ENCODE data around the gene TTC32. TPM values are rescaled to one million over a fixed set of nuclear protein-coding genes. Genes with fewer than 3 reads are reported as not detected.
A peak's percentile ranks its signal among the peaks of the same experiment; 100 is the strongest.

Gene TTC32
- total RNA-seq, 1 donor from 2014 or later: 19.1 TPM

DNA sequence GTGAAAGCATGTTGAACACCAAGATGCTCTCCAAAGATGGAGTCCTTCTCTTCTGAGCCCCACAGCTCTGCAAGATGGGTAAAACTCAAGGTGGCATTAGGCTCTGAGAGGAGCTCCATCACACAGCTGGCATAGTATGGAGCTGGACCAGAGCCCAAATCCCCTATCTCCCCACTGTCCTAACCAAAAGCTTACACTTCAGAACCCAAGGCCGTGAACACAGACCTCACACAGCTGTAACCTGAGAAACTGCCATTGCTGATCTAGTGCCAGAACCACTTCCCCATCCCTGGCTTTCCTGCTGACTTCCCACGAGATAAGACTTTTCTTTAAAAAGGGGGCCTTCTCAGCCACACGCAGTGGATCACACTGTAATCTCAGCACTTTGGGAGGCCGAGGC lies 25.0 kb downstream of the TTC32 start:
- DNase-seq (ENCODE audit: low read depth): no peak

DNA sequence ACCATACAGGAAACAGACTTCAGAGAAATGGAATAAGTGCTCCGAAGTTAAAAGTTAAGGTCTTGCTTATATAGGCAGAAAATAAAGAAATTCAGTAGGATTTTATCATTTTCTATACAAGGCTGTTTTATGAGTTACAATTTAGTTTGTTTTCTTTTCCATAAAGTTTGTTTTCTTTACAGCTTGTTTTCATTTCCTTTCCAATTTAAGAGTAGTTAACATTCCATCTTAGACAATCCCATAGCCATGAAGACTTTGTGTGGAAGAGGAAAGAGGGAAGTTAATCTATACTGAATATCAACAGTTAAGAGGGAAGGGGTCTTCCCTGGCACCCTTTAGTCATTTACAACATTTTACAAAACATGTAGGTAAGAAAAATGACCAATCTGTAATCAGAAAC lies 26.5 kb downstream of the TTC32 start:
- DNase-seq (ENCODE audit: low read depth): no peak

DNA sequence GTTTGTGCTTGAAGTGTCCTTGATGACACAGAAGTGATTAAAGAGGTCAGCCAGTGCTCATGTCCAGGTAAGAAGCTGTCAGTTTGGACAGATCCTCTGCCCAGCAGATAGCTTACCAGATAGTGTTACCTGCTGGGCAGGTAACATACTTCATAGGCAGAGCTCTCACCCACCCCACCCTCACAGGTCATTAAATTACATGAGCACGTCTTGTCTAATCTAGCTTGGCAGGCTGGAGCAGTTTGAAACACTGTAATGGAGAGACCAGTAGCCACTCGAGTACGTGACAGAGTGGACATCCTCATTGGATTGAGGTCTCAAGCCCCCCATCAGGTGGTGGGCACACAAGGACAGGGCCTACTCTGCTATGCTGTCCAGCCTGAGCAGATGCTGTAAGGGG lies 27.1 kb downstream of the TTC32 start:
- DNase-seq (ENCODE audit: low read depth): no peak

DNA sequence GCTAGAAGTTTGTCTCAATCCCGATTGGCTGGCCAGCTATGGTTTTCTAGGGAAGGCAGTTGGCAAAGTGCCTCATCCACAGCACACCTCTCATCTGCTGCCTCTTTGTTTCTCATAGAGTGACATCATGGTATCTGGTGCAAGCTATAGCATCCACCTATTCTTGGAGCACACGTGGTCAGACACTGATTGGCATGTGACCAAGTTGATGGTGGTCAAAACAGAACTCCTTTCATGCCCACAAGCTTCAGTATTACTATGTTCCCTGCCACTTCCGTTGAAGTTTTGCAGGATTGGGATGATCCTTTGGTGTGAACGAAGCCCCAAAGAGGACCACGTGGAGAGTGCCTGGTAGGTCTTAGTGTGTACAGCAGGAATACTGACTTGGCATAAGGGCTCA lies 28.8 kb downstream of the TTC32 start:
- no peak for DNase-seq (ENCODE audit: low read depth)

DNA sequence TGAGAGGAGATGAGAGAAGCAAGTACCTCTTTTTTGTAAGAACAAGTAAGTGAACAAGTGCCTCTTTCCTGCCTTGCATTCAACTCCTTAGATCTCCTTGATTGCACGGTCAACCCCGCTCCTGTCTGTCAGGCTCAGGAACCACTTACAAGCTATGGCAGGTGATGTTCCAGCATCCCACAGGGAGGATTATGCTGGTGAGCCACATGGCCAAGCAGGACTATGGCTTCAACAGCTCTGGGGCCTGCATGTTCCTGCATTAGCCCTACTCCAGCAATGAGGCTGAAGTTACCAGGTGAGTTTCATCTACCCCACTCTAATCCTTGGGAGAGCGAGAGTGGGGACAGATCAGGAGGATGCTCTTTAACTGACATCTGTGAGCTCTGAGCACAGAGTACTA lies 29.5 kb downstream of the TTC32 start:
- DNase-seq (ENCODE audit: low read depth): no peak

DNA sequence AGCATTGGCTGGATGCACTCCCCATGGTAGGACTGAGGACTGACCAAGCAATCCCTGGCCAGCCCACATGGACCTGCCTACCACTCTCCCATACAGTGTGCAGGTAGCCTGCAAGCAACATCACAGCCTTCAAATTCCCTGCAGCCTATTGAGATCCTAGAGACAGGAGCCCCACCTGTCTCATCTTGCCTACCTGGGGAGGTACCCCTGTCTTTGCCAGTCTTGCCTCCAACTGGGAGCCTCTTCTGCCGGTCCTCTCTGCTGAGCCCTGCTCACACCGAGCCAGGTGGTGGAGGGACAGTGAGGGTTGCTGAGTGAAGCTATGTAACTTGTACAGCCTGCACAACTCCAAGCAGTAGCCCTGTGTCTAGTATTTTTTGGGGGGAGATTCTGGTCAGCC lies 29.9 kb downstream of the TTC32 start:
- DNase-seq (ENCODE audit: low read depth): no peak

DNA sequence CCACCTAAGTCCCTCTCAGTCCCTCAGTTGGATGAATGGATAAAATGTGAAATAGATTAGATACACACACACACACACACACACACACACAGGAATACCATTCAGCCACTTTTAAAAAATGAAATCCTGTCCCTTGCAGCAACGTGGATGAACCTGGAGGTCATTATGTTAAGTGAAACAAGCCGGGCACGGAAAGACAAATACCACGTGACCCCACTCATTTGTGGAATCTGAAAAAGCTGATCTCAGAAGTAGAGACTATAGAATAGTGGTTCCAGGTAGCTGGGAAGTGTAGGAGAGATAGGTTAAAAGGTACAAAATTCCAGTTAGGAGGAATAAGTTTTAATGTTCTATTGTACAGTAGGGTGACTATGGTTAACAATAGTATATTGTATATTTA lies 31.0 kb downstream of the TTC32 start:
- DNase-seq (ENCODE audit: low read depth): no peak

DNA sequence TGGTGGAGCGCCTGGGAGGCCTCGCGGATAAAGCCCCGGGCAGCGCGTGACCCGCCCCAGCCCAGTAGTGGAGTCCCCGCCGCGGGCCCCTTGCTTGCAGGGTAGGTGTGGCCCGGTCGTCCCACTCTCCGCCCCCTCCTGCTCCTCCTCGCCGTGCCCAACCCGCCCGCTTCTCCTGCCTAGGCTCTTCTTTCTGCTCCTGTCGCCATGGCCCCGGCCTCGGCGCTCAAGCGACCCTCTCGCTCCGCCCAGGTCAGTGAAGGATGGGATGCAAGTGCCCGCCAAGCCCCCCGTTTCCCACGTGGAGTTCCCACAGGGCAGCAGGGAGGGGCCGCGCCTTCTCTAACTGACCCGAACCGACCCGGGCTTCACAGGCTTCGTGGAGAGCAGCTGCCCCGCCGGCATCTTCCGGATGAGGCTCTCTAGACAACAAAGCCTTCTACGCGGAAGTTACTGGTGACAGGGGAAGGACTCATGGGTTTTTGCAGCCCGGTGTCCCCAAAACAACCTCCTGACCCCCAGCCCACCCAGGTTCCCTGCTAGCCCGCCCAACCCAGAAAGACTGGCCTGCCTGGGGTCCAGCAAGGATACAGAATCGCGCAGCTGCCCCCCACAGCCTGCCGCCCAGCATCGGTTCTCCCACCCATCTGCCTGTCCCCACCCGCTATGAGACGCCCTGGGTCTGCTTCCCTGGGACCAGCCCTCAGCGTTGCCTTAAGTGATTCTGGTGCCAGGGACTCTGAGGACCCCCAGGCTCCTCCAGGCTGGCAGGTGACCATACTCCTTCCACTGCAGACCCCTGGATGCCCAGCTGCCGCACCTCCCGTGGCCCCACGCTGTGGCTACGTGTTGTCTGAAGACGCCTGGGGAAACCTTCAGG lies 32.8 kb downstream of the TTC32 start:
- DNase-seq (ENCODE audit: low read depth): no peak

DNA sequence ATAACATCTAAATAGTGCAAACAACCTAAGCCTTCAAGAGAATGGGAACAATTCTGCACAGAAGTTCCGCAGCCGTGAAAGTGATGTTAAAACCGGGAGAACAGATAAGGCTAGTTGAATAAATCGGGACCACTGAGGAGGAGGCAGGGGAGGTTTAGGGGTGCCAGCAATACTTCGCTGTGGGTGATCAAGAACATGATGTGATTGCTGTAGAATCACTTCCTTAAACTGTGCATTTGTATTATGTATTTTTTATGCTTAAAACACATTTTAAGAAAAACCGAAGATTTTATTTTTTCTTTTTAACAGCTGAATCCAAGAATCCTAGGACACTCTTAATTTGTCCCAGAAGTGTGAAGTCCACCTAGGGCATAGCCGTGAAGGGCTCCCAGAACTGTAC lies 33.6 kb downstream of the TTC32 start:
- no peak for DNase-seq (ENCODE audit: low read depth)

DNA sequence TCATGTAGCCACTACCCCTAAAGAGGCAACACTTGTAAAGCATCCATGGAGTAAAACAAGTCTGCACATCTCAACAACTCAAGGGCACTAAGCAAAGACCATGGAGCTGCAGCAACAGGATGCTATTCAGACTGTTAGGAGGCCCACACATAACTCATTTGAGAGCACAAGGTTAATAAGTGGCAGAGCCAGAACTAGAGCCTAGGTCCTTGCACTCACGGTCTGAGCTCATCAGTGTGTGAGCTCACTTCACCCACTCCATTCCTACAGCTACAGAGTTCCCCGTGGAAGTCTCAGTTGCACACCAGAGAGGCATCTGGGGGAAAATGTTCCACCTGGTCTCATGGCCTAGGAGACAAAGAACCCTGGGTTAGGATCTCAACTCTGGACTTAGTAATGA lies 35.0 kb downstream of the TTC32 start:
- peak; percentile 83 for DNase-seq (ENCODE audit: low read depth)

DNA sequence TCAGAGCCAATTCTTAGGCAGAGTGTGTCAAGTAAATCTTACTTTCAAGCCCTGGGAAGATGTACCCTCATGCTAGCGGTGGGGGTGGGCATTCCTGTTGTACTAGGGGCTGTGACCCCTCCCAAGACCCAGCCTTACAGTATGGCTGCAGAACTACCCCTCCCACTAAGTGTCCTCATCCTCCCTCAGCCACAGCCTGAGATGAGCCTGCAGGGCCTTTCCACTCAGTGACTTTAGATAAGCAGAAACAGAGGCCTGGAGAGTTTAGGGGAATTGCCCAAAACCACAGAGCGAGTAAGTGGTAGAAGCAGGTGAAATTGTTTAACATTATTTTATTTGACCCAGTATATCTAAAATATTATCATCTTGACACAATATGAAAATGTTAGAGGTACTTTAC lies 36.6 kb downstream of the TTC32 start:
- DNase-seq (ENCODE audit: low read depth): no peak

DNA sequence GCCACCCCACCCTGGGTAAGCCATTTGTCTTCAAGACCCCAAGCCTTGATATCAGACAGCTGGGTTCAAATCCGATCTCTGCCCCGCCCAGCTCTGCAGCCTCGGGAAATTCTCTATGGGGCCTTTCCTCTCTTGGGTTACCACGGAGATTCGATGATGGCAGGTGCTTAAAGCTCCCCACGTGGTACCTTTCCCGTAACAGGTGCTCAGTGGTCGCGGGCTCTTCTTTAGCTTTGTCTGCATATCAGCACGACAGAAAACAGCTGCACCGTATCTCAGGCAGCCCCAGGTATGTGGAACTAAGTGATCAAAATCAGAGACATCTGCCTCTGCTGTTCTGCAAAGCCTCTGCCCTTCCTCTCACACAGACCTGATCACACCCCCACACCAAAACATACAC lies 37.4 kb downstream of the TTC32 start:
- no peak for DNase-seq (ENCODE audit: low read depth)

DNA sequence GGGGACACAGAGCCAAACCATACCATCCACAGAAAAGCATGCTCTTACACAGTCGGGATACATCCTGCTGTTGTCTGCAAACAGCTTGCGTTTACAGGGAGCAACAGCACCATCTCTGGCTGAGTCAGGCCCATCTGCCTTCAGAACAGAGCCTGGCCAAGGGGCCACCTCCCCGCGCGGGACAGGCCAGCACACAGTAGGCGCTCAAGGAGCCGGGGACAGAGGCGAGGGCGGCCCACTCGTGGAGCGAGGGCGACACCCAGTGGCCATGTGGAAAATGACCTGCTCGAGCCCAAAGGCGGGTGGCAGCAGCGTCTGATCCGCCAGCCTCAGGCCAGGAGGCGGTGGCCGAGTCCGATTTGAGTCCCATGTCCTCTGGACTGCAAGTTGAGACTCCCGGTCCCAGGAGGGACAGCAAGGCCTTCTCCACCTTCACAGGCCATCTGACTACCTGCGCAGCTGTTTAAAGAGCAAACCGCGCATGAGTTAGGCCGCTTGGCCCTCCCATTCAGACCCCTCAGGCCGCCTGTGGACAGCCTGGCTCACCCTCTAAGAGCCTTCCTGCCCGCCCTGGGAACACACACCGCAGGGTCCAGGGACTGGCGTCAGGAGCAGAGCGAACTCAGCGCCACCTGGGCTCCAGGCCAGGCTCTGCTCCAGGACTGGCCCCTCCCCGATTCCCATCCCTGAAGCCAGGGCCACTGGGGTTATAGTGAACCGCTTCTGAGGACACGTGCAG lies 38.3 kb downstream of the TTC32 start:
- peak; percentile 31 for DNase-seq (ENCODE audit: low read depth)

DNA sequence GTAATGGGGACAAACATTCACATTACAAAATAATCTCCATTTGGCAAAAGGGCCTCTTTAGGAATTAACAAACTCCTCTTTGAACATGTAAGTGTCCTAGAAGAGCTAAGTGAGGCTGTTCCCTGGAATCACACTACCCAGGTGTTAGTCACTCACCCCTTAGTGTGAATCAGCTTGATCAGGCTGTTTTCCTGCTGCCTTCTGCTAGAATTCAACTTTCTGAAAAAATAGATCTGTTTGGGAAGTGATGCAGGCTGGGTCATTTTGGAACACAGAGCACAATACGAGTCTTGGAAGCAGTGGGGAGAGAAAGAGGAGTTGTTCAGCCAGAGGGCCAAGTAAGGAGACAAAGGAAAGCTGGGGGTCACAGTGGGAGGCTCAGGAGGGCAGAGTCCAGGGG lies 40.0 kb downstream of the TTC32 start:
- peak; percentile 38 for DNase-seq (ENCODE audit: low read depth)

DNA sequence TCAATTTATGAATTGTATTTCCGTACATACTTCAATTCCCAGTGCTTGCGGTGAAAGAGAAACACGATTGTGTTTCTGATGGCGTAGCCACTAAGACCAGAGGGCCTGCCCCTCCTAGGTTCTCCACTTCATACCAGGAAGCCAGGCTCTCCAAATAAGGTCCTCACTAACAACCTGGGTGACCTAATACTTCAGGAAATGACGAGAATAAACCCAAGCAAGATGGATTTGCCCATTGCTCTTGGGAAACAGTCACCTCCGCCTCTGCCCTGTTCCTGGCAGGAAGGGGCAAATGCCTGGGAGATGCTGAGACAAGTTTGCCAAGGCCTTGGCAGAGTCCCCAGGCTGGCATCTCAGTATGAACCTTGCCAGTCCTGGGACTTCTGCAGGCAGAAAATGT lies 41.8 kb downstream of the TTC32 start:
- no peak for DNase-seq (ENCODE audit: low read depth)

DNA sequence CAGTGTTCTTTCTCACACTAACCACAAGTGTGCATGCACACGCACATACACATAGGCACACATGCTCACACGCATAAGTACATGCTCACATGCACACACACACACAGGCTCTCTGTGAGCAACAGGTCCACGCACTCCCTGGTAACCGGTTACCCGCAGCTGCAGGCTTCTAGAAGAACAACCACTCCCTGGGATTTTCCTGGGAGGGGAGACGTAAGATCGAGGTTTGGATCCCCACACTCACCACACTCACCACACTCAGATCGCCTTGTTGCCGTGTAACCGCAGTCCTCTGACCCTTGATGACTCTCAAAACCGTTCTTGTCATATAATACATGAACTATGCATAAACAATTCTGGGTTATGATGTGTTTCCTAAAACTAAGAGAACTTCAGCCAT lies 42.2 kb downstream of the TTC32 start:
- no peak for DNase-seq (ENCODE audit: low read depth)

DNA sequence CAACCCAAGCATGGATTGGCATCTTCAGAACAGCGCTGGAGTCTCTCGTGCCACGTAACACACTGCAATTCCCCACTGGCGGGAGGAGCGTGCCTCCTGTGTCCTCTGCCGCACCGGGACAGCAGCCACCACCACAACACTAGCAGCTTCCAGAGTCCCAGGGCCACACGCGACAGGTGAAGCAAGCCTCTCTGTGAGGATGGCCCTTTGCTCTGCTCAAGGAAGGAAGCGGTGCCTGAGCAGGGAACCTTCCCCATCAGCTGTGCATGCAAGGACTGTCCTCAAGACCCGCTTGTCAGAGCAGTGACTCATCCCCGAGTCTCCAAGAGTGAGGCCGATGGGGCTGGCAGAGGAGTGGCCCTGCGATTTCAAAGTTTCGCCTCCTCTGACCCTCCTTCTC lies 44.0 kb downstream of the TTC32 start:
- DNase-seq (ENCODE audit: low read depth): no peak

DNA sequence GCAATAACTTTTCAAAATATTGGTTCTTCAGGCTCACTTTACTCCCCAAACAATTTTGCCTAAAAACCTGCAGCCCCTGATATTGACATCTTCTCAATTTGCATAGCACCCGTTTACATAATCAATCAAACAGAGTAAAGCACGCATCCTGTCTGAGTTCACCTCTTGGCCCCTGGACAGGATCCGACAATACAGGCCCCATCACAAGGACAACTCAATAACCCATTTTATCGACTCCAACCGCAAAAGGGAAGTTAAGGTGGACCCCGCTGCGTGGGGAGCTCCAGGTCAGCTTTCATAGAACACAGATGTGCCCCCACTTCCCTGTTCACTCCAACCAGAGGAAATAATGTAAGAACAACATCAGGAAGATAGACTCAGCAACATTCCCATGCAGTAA lies 44.7 kb downstream of the TTC32 start:
- no peak for DNase-seq (ENCODE audit: low read depth)

DNA sequence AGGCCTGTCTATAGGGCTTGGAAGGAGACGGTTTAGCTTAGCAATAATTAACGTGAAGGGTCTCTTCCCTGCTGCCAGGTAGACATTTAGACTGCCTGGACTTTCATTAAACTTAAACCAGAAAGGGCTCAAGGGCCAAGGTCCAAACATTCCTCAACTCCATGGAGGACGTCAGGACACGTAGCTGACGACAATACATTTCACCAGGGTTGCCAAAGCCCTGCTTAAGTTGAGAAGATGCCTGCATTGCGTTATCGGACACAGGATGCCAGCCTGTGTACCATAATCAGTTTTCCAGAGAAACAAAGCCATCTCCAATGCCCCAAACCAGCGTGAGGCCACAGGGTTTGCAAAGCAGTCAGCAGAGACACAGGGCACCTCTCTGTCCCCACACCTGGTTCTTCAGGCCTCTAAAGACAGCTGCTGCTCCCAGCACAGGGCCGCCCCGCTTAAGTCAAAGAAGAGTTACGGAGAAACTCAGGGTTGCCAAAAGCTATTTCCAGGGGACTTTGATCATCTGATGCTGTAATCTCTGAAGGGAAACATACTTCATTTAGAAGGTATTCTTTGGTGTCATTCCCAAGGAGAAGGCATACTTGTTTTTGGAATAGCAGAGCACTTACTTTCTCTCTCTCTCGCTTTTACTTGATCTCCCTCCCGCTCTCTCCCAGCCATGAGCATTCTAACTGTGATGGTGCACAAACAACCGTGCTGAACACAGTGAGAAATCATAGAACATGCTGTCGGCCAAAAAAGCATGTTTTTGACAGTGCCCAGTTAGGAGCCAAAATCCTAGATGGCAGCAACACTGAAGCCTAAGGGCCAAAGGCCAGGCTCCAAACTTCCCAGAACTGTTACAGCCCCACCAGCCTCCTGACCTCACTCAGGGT lies 46.0 kb downstream of the TTC32 start:
- peak; percentile 22 for DNase-seq (ENCODE audit: low read depth)

DNA sequence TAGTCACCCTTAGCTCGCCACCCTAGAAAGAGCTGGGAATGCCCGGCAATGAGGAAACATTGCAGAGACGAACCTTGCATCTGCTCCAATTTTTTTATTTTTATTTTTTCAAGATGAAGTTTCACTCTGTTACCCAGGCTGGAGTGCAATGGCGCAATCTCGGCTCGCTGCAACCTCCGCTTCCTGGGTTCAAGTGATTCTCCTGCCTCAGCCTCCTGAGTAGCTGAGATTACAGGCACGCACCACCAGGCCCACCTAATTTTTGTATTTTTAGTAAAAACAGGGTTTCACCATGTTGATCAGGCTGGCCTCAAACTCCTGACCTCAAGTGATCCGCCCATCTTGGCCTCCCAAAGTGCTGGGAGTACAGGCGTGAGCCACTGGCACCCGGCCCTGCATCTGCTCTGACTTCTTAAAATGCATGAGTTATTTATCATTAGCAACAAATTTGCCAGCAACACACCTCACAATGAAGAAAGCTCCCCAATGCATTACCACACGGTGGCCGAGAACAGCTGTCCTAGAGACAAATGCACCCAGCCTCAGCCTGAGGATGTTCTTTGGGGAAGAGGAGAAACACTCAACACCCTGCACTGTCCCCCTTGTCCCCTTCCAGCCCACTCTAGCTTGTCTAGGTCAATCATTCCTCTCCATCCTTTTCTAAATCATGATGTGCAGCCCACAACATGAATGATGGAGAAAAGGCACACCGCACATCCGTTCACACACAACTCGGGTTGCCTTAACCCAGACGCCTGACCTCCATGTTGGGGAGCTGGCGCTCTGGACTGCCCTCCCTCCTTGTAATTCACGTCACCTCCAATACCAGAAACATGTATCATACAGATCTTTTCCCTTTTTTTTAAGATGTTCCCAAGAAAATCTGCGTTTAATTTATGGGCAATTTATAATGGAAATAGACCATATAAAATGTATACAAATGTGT lies 46.9 kb downstream of the TTC32 start:
- no peak for DNase-seq (ENCODE audit: low read depth)

DNA sequence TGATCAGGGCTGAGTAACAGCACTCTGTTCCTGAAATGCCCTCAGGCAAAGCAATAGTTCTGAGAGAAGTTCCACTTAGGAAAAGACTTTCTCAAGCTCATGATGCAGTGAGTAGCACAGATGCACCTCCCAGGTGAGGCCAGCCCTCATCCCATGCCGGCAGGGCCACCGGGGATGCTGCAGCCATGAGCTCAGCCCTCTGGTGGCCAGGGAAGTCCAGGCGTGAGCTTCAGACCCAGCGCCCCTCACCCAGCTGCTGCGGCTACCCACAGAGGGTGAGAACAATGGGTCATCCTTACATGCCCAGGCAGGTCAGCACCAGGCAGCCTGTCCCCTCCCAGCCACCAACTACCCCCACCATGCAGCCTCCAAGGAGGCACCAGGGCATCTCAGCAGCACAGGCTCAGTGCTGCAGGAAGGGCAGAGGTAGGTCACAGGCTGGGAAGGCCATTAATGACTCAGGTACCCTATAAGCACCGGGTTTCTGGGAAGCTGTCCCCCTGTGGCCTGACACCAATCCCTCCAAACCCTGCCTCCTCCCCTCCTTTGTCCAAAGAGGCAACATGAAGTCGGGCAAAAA lies 50.6 kb downstream of the TTC32 start:
- DNase-seq (ENCODE audit: low read depth): peak; percentile 36

All from renal cortical epithelial cell (primary cell).